H9 (cell line): ENCODE data around the gene BLTP3B. TPM values are rescaled to one million over a fixed set of nuclear protein-coding genes. Genes with fewer than 3 reads are reported as not detected.

Source experiments
- DNase-seq: peaks from one replicate; pipeline ENCODE4 v3.0.0-alpha.2; 2017
- H2AFZ ChIP-seq: one replicate; pipeline ENCODE4 v1.6.1; 2013; ENCODE audit warnings: mild to moderate bottlenecking, low read length, control low read depth, moderate library complexity
- H2AK5ac ChIP-seq: 2 replicates; pipeline ENCODE4 v1.6.1; 2013; ENCODE audit warnings: low read length, control low read depth, mixed read lengths; ENCODE audit not compliant: insufficient read length
- H2BK120ac ChIP-seq: one replicate; pipeline ENCODE4 v1.6.1; 2013; ENCODE audit warnings: low read depth, mild to moderate bottlenecking, low read length, control low read depth, inconsistent platforms; ENCODE audit not compliant: poor library complexity, severe bottlenecking
- H2BK12ac ChIP-seq: 2 replicates; pipeline ENCODE4 v1.6.1; 2013; ENCODE audit warnings: low read length, control low read depth, mixed read lengths, low read depth; ENCODE audit not compliant: insufficient read length
- H2BK15ac ChIP-seq: 2 replicates; pipeline ENCODE4 v1.6.1; 2013; ENCODE audit warnings: low read depth, low read length, control low read depth
- H2BK20ac ChIP-seq: one replicate; pipeline ENCODE4 v1.6.1; 2013; ENCODE audit warnings: low read depth, mild to moderate bottlenecking, low read length, control low read depth, inconsistent platforms; ENCODE audit not compliant: poor library complexity, severe bottlenecking
- H2BK5ac ChIP-seq: 2 replicates; pipeline ENCODE4 v1.6.1; 2013; ENCODE audit warnings: low read length, control low read depth, mixed read lengths; ENCODE audit not compliant: insufficient read length
- H3K14ac ChIP-seq: 2 replicates; pipeline ENCODE4 v1.6.1; 2013; ENCODE audit warnings: low read length, control low read depth; ENCODE audit not compliant: insufficient read depth
- H3K18ac ChIP-seq: 2 replicates; pipeline ENCODE4 v1.6.1; 2013; ENCODE audit warnings: low read depth, mild to moderate bottlenecking, mixed read lengths, low read length, control low read depth; ENCODE audit not compliant: insufficient read length
- H3K23ac ChIP-seq: 2 replicates; pipeline ENCODE4 v1.6.1; 2013; ENCODE audit warnings: low read length, control low read depth, mixed read lengths, low read depth; ENCODE audit not compliant: insufficient read length
- H3K23me2 ChIP-seq: 2 replicates; pipeline ENCODE4 v1.6.1; 2013; ENCODE audit warnings: low read depth, mild to moderate bottlenecking, mixed read lengths, low read length, control low read depth; ENCODE audit not compliant: insufficient read length, poor library complexity, severe bottlenecking
- H3K27ac ChIP-seq: 2 replicates; pipeline ENCODE4 v1.5.1; 2013; ENCODE audit warnings: low read length, control low read depth, mixed read lengths, low read depth; ENCODE audit not compliant: insufficient read length
- H3K27me3 ChIP-seq: 2 replicates; pipeline ENCODE4 v1.6.1; 2013; ENCODE audit warnings: low read length, control low read depth, inconsistent platforms; ENCODE audit not compliant: insufficient read depth
- H3K4ac ChIP-seq: 2 replicates; pipeline ENCODE4 v1.6.1; 2013; ENCODE audit warnings: low read depth, mild to moderate bottlenecking, control low read depth, inconsistent platforms, low read length, moderate library complexity
- H3K4me1 ChIP-seq: 2 replicates; pipeline ENCODE4 v1.6.1; 2013; ENCODE audit warnings: low read length, control low read depth, inconsistent platforms; ENCODE audit not compliant: insufficient read depth
- H3K4me2 ChIP-seq: 2 replicates; pipeline ENCODE4 v1.6.1; 2013; ENCODE audit warnings: low read length, control low read depth, mixed read lengths; ENCODE audit not compliant: insufficient read length, insufficient read depth
- H3K56ac ChIP-seq: 2 replicates; pipeline ENCODE4 v1.6.1; 2013; ENCODE audit warnings: low read depth, mild to moderate bottlenecking, mixed read lengths, low read length, control low read depth; ENCODE audit not compliant: insufficient read length
- H3K79me1 ChIP-seq: 2 replicates; pipeline ENCODE4 v1.6.1; 2013; ENCODE audit warnings: low read depth, mild to moderate bottlenecking, moderate library complexity, low read length, control low read depth, inconsistent platforms; ENCODE audit not compliant: insufficient read depth, poor library complexity, severe bottlenecking
- H3K79me2 ChIP-seq: 2 replicates; pipeline ENCODE4 v1.6.1; 2013; ENCODE audit warnings: low read length, control low read depth, inconsistent platforms; ENCODE audit not compliant: insufficient read depth
- H3K9ac ChIP-seq: 2 replicates; pipeline ENCODE4 v1.6.1; 2013; ENCODE audit warnings: low read length, control low read depth, mixed read lengths; ENCODE audit not compliant: insufficient read length; ENCODE audit errors: extremely low read depth
- H3K9me3 ChIP-seq: one replicate; pipeline ENCODE4 v1.6.1; 2013; ENCODE audit warnings: low read depth, low read length, inconsistent platforms; ENCODE audit not compliant: control insufficient read depth
- H3T11ph ChIP-seq: one replicate; pipeline ENCODE4 v1.6.1; 2013; ENCODE audit warnings: mild to moderate bottlenecking, low read length, control low read depth, inconsistent platforms
- H4K20me1 ChIP-seq: one replicate; pipeline ENCODE4 v1.6.1; 2013; ENCODE audit not compliant: control insufficient read depth, insufficient read length, insufficient read depth
- H4K5ac ChIP-seq: 2 replicates; pipeline ENCODE4 v1.6.1; 2013; ENCODE audit warnings: low read depth, mild to moderate bottlenecking, mixed read lengths, low read length, control low read depth; ENCODE audit not compliant: insufficient read length
- H4K8ac ChIP-seq: replicated peaks from 2 replicates; pipeline ENCODE4 v1.6.1; 2013; ENCODE audit warnings: low read length, control low read depth, mixed read lengths, low read depth; ENCODE audit not compliant: insufficient read length
- H4K91ac ChIP-seq: 2 replicates; pipeline ENCODE4 v1.6.1; 2013; ENCODE audit warnings: low read depth, mild to moderate bottlenecking, moderate library complexity, mixed read lengths, low read length, control low read depth; ENCODE audit not compliant: insufficient read length
- H3K27ac Mint-ChIP-seq, 3 experiments: 2 replicates in 2 of 3; 3 replicates in 1 of 3; pipeline ENCODE4 v1.8.0; 2020 to 2021; ENCODE audit warnings: mixed read lengths in 3 of 3, mild to moderate bottlenecking in 1 of 3, moderate library complexity in 1 of 3
- H3K27me3 Mint-ChIP-seq: 2 replicates; pipeline ENCODE4 v1.8.0; 2021; ENCODE audit warnings: low read depth, mild to moderate bottlenecking, moderate library complexity, mixed read lengths
- H3K36me3 Mint-ChIP-seq, 3 experiments: 2 replicates in 2 of 3; 3 replicates in 1 of 3; pipeline ENCODE4 v1.8.0; 2020 to 2021; ENCODE audit warnings: low read depth in 3 of 3, mixed read lengths in 3 of 3; ENCODE audit not compliant: insufficient read depth in 1 of 3
- H3K4me1 Mint-ChIP-seq, 2 experiments: 2 replicates each; pipeline ENCODE4 v1.8.0; 2020; ENCODE audit warnings: mixed read lengths in 2 of 2
- H3K4me3 Mint-ChIP-seq, 2 experiments: 2 replicates in 1 of 2; 3 replicates in 1 of 2; pipeline ENCODE4 v1.8.0; 2020 to 2021; ENCODE audit warnings: mild to moderate bottlenecking in 2 of 2, mixed read lengths in 2 of 2, moderate library complexity in 1 of 2
- H3K9me3 Mint-ChIP-seq, 2 experiments: 2 replicates in 1 of 2; 3 replicates in 1 of 2; pipeline ENCODE4 v1.8.0; 2020; ENCODE audit warnings: mild to moderate bottlenecking in 2 of 2, mixed read lengths in 2 of 2, moderate library complexity in 1 of 2
- WGBS: extraction: QIAGEN DNeasy Blood & Tissue Kit; methylation state at CpG from one replicate; pipeline ENCODE4 v1.1.7; 2013; ENCODE audit warnings: missing lambda C conversion rate, low lambda C conversion rate, mixed read lengths; ENCODE audit not compliant: insufficient read length; ENCODE audit errors: extremely low coverage; 5-methylcytosine and 5-hydroxymethylcytosine counted together
- total RNA-seq: library from RNA; stranded (reverse); gene quantifications from 2 replicates; pipeline ENCODE4 v1.2.1, GENCODE V29; 2021
- TF ChIP-seq, protein P1 (sequence below): fragments of 200-600 bp; sonication (generic); conservative IDR thresholded peaks from 3 replicates; pipeline ENCODE4 v1.8.0; 2021; ENCODE audit warnings: antibody characterized with exemption, mild to moderate bottlenecking

BLTP3B gene
- total RNA-seq, 1 experiment from 2014 or later, result 20.7 TPM

DNA sequence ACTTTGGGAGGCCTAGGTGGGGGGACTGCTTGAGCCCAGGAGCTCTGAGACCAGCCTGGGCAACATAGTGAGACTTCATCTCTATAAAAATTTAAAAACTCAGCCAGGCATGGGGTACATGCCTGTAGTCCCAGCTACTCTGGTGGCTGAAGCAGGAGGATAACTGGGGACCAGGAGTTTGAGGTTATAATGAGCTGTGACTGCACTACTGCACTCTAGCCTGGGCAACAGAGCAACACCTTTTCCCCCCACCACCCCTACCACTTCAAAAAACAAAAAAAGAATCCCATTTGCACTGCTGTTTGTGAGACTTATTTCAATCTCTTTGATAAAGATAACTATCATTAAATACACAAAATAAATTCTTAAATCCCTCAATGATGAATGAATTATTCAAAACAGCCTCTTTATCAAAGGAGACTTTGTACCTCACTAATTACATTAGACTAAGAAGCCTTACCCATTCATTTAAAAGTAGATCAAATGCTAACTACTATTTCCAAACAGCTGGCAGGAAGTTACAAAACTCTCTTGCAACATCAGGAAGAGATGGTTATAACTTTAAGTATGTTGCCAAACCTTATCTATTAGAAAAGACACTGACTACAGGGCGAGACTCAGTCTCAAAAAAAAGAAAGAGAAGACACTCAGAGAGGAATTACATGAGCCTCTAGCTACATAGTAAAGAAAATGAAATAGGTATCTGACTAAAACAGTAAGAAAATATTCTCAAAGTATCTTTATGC is 14.7 kb downstream of the BLTP3B start:
- Mint-ChIP-seq H3K4me1 (peaks cover 17 to 19% of the 10 kb centered on the region in 2 experiments), H3K4me3 (no peak overlapping the region), H3K9me3 (peaks cover 5 to 6% of the 10 kb centered on the region in 2 experiments), H3K36me3 (peaks cover 4 to 7% (median 4%) of the 10 kb centered on the region in 3 experiments), H3K27ac (no peak overlapping the region), H3K27me3 (no peaks in the 10 kb centered on the region)
- Histone ChIP-seq H3K23me2 (no peaks in the 10 kb centered on the region), H4K20me1 (no peaks in the 10 kb centered on the region), H3K27me3 (no peaks in the 10 kb centered on the region), H4K8ac (no peak overlapping the region), H2AFZ (no peak overlapping the region), H2BK5ac (no peak overlapping the region), H3K18ac (no peak overlapping the region), H3T11ph (no peak overlapping the region), H2BK20ac (no peak overlapping the region), H2BK12ac (no peak overlapping the region), H3K4me1 (no peaks in the 10 kb centered on the region), H3K9ac (no peak overlapping the region), H3K79me2 (peaks cover 2% of the 10 kb centered on the region; the same call in 1 of the 2 replicates), H4K5ac (no peak overlapping the region), H3K14ac (no peak overlapping the region), H4K91ac (no peak overlapping the region), H3K27ac (no peak overlapping the region), H2BK15ac (no peak overlapping the region), H3K79me1 (no peaks in the 10 kb centered on the region), H3K4ac (no peak overlapping the region), H3K23ac (no peak overlapping the region), H3K9me3 (no peaks in the 10 kb centered on the region), H2AK5ac (no peak overlapping the region), H3K4me2 (no peak overlapping the region), H2BK120ac (no peak overlapping the region), H3K56ac (no peak overlapping the region)
- WGBS, result no CpG with 5 or more reads among the region's 1 CpG
- no peak for DNase-seq
- TF ChIP-seq, protein P1, sequence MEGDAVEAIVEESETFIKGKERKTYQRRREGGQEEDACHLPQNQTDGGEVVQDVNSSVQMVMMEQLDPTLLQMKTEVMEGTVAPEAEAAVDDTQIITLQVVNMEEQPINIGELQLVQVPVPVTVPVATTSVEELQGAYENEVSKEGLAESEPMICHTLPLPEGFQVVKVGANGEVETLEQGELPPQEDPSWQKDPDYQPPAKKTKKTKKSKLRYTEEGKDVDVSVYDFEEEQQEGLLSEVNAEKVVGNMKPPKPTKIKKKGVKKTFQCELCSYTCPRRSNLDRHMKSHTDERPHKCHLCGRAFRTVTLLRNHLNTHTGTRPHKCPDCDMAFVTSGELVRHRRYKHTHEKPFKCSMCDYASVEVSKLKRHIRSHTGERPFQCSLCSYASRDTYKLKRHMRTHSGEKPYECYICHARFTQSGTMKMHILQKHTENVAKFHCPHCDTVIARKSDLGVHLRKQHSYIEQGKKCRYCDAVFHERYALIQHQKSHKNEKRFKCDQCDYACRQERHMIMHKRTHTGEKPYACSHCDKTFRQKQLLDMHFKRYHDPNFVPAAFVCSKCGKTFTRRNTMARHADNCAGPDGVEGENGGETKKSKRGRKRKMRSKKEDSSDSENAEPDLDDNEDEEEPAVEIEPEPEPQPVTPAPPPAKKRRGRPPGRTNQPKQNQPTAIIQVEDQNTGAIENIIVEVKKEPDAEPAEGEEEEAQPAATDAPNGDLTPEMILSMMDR, result no peak
